ENCODE measurements around the gene YAF2.

Gene YAF2

GRCh38 chr12:42156232-42156631 is 81.8 kb downstream of the YAF2 start:
- TF ChIP-seq, protein P1, sequence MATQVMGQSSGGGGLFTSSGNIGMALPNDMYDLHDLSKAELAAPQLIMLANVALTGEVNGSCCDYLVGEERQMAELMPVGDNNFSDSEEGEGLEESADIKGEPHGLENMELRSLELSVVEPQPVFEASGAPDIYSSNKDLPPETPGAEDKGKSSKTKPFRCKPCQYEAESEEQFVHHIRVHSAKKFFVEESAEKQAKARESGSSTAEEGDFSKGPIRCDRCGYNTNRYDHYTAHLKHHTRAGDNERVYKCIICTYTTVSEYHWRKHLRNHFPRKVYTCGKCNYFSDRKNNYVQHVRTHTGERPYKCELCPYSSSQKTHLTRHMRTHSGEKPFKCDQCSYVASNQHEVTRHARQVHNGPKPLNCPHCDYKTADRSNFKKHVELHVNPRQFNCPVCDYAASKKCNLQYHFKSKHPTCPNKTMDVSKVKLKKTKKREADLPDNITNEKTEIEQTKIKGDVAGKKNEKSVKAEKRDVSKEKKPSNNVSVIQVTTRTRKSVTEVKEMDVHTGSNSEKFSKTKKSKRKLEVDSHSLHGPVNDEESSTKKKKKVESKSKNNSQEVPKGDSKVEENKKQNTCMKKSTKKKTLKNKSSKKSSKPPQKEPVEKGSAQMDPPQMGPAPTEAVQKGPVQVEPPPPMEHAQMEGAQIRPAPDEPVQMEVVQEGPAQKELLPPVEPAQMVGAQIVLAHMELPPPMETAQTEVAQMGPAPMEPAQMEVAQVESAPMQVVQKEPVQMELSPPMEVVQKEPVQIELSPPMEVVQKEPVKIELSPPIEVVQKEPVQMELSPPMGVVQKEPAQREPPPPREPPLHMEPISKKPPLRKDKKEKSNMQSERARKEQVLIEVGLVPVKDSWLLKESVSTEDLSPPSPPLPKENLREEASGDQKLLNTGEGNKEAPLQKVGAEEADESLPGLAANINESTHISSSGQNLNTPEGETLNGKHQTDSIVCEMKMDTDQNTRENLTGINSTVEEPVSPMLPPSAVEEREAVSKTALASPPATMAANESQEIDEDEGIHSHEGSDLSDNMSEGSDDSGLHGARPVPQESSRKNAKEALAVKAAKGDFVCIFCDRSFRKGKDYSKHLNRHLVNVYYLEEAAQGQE (IDR thresholded peaks at IDR 0.05; ENCODE audit: low read depth) = no peak
- TF ChIP-seq, protein P2, sequence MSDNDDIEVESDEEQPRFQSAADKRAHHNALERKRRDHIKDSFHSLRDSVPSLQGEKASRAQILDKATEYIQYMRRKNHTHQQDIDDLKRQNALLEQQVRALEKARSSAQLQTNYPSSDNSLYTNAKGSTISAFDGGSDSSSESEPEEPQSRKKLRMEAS (IDR thresholded peaks at IDR 0.05) = no peak
- TF ChIP-seq EP300 (IDR thresholded peaks at IDR 0.05; ENCODE audit: borderline replicate concordance) (no peak), EGR1 (IDR thresholded peaks at IDR 0.05) (no peak), YY1 (IDR thresholded peaks at IDR 0.05; ENCODE audit: low read depth) (no peak), TCF12 (IDR thresholded peaks at IDR 0.05; ENCODE audit: low read depth) (no peak), CREB1 (IDR thresholded peaks at IDR 0.05; ENCODE audit: low read depth) (no peak), TEAD4 (IDR thresholded peaks at IDR 0.05) (no peak), ZBTB7A (IDR thresholded peaks at IDR 0.05; ENCODE audit: low read depth) (no peak), NFIC (IDR thresholded peaks at IDR 0.05) (no peak), RAD21 (IDR thresholded peaks at IDR 0.05; ENCODE audit: low read depth) (no peak), TAF1 (IDR thresholded peaks at IDR 0.05; ENCODE audit: low read depth) (no peak), CEBPB (IDR thresholded peaks at IDR 0.05) (no peak), FOXM1 (IDR thresholded peaks at IDR 0.05; ENCODE audit: borderline replicate concordance, low read depth) (no peak)
- TF ChIP-seq, protein P3, sequence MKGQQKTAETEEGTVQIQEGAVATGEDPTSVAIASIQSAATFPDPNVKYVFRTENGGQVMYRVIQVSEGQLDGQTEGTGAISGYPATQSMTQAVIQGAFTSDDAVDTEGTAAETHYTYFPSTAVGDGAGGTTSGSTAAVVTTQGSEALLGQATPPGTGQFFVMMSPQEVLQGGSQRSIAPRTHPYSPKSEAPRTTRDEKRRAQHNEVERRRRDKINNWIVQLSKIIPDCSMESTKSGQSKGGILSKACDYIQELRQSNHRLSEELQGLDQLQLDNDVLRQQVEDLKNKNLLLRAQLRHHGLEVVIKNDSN (IDR thresholded peaks at IDR 0.05) = no peak

DNA sequence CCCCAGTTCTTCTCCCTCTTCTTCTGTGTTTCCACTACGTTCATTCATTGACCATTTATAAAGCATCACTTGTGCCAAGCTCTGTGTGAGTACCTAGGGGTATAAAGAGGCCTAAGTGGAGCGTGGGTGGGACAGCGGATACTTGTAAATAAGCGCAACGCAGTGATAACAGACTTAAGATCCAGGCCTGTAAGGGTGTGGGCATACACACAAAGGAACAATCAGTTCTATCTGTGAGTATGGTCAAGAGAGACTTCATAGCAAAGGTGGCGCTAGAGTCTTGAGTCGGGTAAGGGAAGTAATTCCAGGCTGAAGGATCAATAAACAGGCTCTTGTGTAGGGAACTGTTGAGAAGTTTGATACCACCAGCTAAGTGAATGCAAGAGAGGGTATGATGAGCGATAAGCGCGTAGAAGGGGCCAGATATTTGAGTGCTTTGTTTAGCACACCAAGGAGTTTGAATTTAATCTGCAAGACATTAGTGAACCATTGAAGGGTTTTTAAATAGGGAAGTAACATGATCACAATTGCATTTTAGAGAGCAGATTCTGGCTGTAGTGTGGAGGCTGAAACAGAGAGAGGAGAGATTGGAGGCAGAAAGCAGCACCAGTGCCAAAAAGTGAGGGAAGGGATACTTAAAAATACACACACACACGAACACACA is 92.4 kb downstream of the YAF2 start:
- TF ChIP-seq CREB1 (IDR thresholded peaks at IDR 0.05; ENCODE audit: low read depth) (no peak), EGR1 (IDR thresholded peaks at IDR 0.05) (no peak), RAD21 (IDR thresholded peaks at IDR 0.05; ENCODE audit: low read depth) (peak; percentile 19; the same call in 1 of the 2 replicates), CEBPB (IDR thresholded peaks at IDR 0.05) (no peak), EP300 (IDR thresholded peaks at IDR 0.05; ENCODE audit: borderline replicate concordance) (no peak), ZBTB7A (IDR thresholded peaks at IDR 0.05; ENCODE audit: low read depth) (no peak)

DNA sequence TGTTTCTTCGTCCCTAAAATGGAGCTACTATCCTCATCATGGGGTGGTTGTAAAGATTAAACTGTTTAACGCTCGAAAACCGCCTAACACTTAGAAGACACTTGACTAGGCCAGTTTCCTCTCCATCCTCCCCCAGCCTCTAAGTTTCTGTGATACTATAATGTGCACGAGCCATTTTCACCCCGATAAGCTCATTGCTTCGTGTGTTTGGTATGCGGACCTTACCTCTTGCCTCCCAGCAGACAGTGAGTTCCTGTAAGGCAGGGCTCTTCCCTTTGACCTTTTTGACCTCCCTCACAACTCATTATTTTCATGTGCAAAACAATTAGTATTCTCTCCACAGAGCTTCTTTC is 92.9 kb downstream of the YAF2 start:
- TF ChIP-seq TEAD4 (IDR thresholded peaks at IDR 0.05) = 0 out of 2 replicates have a peak, but pooled peaks have one; percentile 1
- no peak for TF ChIP-seq TCF12 (IDR thresholded peaks at IDR 0.05; ENCODE audit: low read depth)
- no peak for TF ChIP-seq NFIC (IDR thresholded peaks at IDR 0.05)
- TF ChIP-seq RAD21 (IDR thresholded peaks at IDR 0.05; ENCODE audit: low read depth) = no peak
- no peak for TF ChIP-seq EGR1 (IDR thresholded peaks at IDR 0.05)
- TF ChIP-seq, protein P3 (IDR thresholded peaks at IDR 0.05) = no peak
- TF ChIP-seq CREB1 (IDR thresholded peaks at IDR 0.05; ENCODE audit: low read depth) = no peak

DNA sequence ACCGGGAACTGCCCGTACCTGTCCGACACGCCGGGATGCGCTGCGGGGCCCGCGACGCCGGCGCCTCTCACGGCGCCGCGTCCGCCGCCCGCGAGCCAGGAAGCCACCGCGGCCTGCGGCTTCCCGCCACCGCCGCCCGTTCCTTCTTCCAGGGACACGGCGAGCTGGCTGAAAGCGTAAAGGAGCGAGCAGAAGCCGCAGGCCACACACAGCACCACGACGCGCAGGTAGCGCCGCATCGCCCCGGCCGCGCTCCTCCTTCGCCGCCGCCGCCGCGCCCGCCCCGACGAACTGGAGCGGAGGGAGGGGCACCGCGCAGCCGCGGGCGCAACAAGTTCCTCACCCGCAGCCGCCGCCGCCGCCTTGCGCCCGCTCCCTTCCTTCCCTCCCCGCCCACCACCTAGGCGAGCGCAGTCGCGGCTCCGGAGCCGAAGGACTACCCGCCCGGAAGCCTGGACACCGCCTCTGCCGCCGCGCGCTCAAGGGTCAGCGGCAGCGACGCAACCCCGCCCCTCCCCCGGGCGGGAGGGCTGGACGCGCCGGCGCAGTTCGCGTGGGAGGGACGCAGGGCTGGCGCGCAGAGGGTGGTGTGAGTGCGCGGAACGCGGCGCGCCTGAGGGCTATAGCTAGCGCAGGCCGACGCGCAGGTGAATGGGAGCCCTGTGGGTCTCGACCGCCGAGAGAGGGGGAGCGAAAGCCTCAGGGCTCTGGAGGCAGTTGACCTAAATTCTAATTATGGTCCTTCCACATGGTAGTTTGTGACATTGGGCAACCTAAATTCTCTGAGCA is 93.4 kb downstream of the YAF2 start, which contains the start of gene GXYLT1:
Gene GXYLT1, minus strand, starts transcription at position 467 of the 789 bp plus-strand sequence. Its CDS starts 228 bp downstream, at position 239.
- TF ChIP-seq TEAD4 (IDR thresholded peaks at IDR 0.05) = no peak
- TF ChIP-seq TAF1 (IDR thresholded peaks at IDR 0.05; ENCODE audit: low read depth) = peak; percentile 85; the same call in 1 of the 2 replicates
- TF ChIP-seq, protein P2 (IDR thresholded peaks at IDR 0.05) = peak; percentile 86
- TF ChIP-seq NFIC (IDR thresholded peaks at IDR 0.05) = no peak
- 0 out of 2 replicates have a peak, but pooled peaks have one; percentile 11 for TF ChIP-seq RAD21 (IDR thresholded peaks at IDR 0.05; ENCODE audit: low read depth)
- TF ChIP-seq CREB1 (IDR thresholded peaks at IDR 0.05; ENCODE audit: low read depth) = no peak
- no peak for TF ChIP-seq FOXM1 (IDR thresholded peaks at IDR 0.05; ENCODE audit: borderline replicate concordance, low read depth)
- TF ChIP-seq EGR1 (IDR thresholded peaks at IDR 0.05) = peak; percentile 89
- TF ChIP-seq ZBTB7A (IDR thresholded peaks at IDR 0.05; ENCODE audit: low read depth) = no peak; the same call in 1 of the 2 replicates
- TF ChIP-seq, protein P3 (IDR thresholded peaks at IDR 0.05) = peak; percentile 16; the same call in 1 of the 2 replicates
- no peak for TF ChIP-seq YY1 (IDR thresholded peaks at IDR 0.05; ENCODE audit: low read depth)
- TF ChIP-seq CEBPB (IDR thresholded peaks at IDR 0.05) = no peak
- peak; percentile 14; the same call in 1 of the 2 replicates for TF ChIP-seq TCF12 (IDR thresholded peaks at IDR 0.05; ENCODE audit: low read depth)
- TF ChIP-seq, protein P1 (IDR thresholded peaks at IDR 0.05; ENCODE audit: low read depth) = no peak
- TF ChIP-seq EP300 (IDR thresholded peaks at IDR 0.05; ENCODE audit: borderline replicate concordance) = peak; percentile 24; the same call in 1 of the 2 replicates

DNA sequence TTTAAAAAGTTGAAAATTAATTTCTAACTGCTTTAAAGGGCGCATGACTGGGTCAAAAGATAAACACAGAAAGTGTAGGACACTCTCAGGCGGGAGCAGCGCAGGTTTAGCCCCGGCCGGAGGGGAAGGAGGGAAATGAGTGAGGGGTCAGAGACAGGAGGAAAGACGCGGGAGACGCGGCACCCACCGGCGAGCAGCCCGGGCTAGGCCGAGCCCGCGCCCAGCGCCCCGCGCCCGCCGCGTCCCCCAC is 94.0 kb downstream of the YAF2 start:
- TF ChIP-seq ZBTB7A (IDR thresholded peaks at IDR 0.05; ENCODE audit: low read depth) (peak; percentile 71; the same call in 1 of the 2 replicates), EP300 (IDR thresholded peaks at IDR 0.05; ENCODE audit: borderline replicate concordance) (no peak), RAD21 (IDR thresholded peaks at IDR 0.05; ENCODE audit: low read depth) (no peak), TEAD4 (IDR thresholded peaks at IDR 0.05) (no peak)
- TF ChIP-seq, protein P1 (IDR thresholded peaks at IDR 0.05; ENCODE audit: low read depth) = no peak

Measured in Ishikawa (cell line).